Suppressor macrophage treated with lipopolysaccharide for 1 hour (primary cell): Measurements from ENCODE around the gene CCL16.

ENCODE experiments used
- DNase-seq, 3 donors: peaks; one replicate each; pipeline ENCODE4 v3.0.0-alpha.2; 2020 to 2022

The CCL16 gene

GRCh38 chr17:35934760-35935159, 46.5 kb downstream of the CCL16 start:
- no peak for DNase-seq

- no peak for DNase-seq
These were observed 48.7 kb downstream of the CCL16 start for GRCh38 chr17:35932586-35932985.

GRCh38 chr17:35931794-35932425, 49.4 kb downstream of the CCL16 start:
- no peak for DNase-seq

- DNase-seq = peak; percentile 90 to 93 (median 90)
These were observed 50.9 kb downstream of the CCL16 start, which contains the start of gene RDM1 for GRCh38 chr17:35930211-35931065. Gene RDM1 (minus strand): TSS chr17:35930773. CDS start chr17:35930727, 46 bp downstream.

GRCh38 chr17:35927714-35928113, 53.6 kb downstream of the CCL16 start:
- DNase-seq = no peak
